HepG2 (cell line): ENCODE data around the gene PSMD1. TPM values are rescaled to one million over a fixed set of nuclear protein-coding genes. Genes with fewer than 3 reads are reported as not detected.
A peak's percentile ranks its signal among the peaks of the same experiment; 100 is the strongest.

Experiments used
- GATA4 ChIP-seq: sonication (generic); IDR thresholded peaks from 2 replicates; pipeline ENCODE4 v1.6.1; 2016; ENCODE audit warnings: antibody characterized with exemption, low read depth, borderline replicate concordance
- GMEB2 ChIP-seq: IDR thresholded peaks from 2 replicates; pipeline ENCODE4 v1.6.1; 2016; ENCODE audit warnings: missing biosample characterization, missing genetic modification reagents, low read depth
- KAT2B ChIP-seq: fragments of 150-350 bp; IDR thresholded peaks from 2 replicates; pipeline ENCODE4 v1.6.1; 2014; ENCODE audit warnings: low read depth, low read length, borderline replicate concordance
- LCORL ChIP-seq, 2 experiments: fragments of 450-650 bp in 1 of 2; sonication (generic) in 1 of 2; formaldehyde crosslinking in 1 of 2; IDR thresholded peaks; 2 replicates each; pipeline versions ENCODE4 v1.5.0 to v1.6.1; 2017 to 2020; ENCODE audit warnings: antibody characterized with exemption in 1 of 2, missing genetic modification reagents in 1 of 2
- MEF2D ChIP-seq: sonication (generic); formaldehyde crosslinking; IDR thresholded peaks from 2 replicates; pipeline ENCODE4 v1.5.1; 2020; ENCODE audit warnings: mild to moderate bottlenecking, missing genetic modification reagents
- MIER2 ChIP-seq: IDR thresholded peaks from 2 replicates; pipeline ENCODE4 v1.6.1; 2016; ENCODE audit warnings: missing biosample characterization, missing genetic modification reagents
- MTERF4 ChIP-seq: sonication (generic); formaldehyde crosslinking; IDR thresholded peaks from 2 replicates; pipeline ENCODE4 v1.8.0; 2023; ENCODE audit warnings: mild to moderate bottlenecking, missing genetic modification reagents
- NONO ChIP-seq, 2 experiments: fragments of 450-650 bp in 1 of 2; sonication (generic) in 1 of 2; formaldehyde crosslinking in 1 of 2; IDR thresholded peaks in 1 of 2; conservative IDR thresholded peaks in 1 of 2; 2 replicates each; pipeline versions ENCODE4 v1.6.1 to v1.8.0; 2017 to 2022; ENCODE audit warnings: mild to moderate bottlenecking in 1 of 2, missing genetic modification reagents in 1 of 2, moderate library complexity in 1 of 2
- REPIN1 ChIP-seq: sonication (generic); formaldehyde crosslinking; IDR thresholded peaks from 2 replicates; pipeline ENCODE4 v1.8.0; 2022; ENCODE audit warnings: missing genetic modification reagents, low read depth, mild to moderate bottlenecking, borderline replicate concordance
- RXRB ChIP-seq: IDR thresholded peaks from 2 replicates; pipeline ENCODE4 v1.6.1; 2016; ENCODE audit warnings: borderline replicate concordance, missing genetic modification reagents, missing compliant biosample characterization
- SAP130 ChIP-seq: IDR thresholded peaks from 2 replicates; pipeline ENCODE4 v1.6.1; 2016; ENCODE audit warnings: low read depth
- SNAPC2 ChIP-seq: sonication (generic); formaldehyde crosslinking; IDR thresholded peaks from 2 replicates; pipeline ENCODE4 v1.8.1; 2022; ENCODE audit warnings: mild to moderate bottlenecking, missing genetic modification reagents
- SP5 ChIP-seq: IDR thresholded peaks from 2 replicates; pipeline ENCODE4 v1.6.1; 2016; ENCODE audit warnings: low read depth, borderline replicate concordance
- SRF ChIP-seq: IDR thresholded peaks from 2 replicates; pipeline ENCODE4 v1.6.1; 2011; ENCODE audit warnings: mild to moderate bottlenecking, low read depth, low read length, moderate library complexity
- ZBTB25 ChIP-seq: IDR thresholded peaks from 2 replicates; pipeline ENCODE4 v1.6.1; 2018; ENCODE audit warnings: missing genetic modification reagents
- ZFP82 ChIP-seq: sonication (generic); formaldehyde crosslinking; IDR thresholded peaks from 2 replicates; pipeline ENCODE4 v1.5.1; 2020; ENCODE audit warnings: mild to moderate bottlenecking, missing genetic modification reagents, borderline replicate concordance
- ZFY ChIP-seq: sonication (generic); formaldehyde crosslinking; IDR thresholded peaks from 2 replicates; pipeline ENCODE4 v1.4.0; 2020; ENCODE audit warnings: missing genetic modification reagents
- ZHX1 ChIP-seq: sonication (generic); formaldehyde crosslinking; IDR thresholded peaks from 2 replicates; pipeline ENCODE4 v1.8.1; 2022; ENCODE audit warnings: low read depth, mild to moderate bottlenecking, missing genetic modification reagents
- ZNF557 ChIP-seq: sonication (generic); formaldehyde crosslinking; IDR thresholded peaks from 2 replicates; pipeline ENCODE4 v1.4.0; 2020; ENCODE audit warnings: missing genetic modification reagents
- ZNF746 ChIP-seq: sonication (generic); formaldehyde crosslinking; IDR thresholded peaks from 2 replicates; pipeline ENCODE4 v1.8.0; 2022; ENCODE audit warnings: mild to moderate bottlenecking, missing genetic modification reagents
- ZNF839 ChIP-seq: sonication (generic); formaldehyde crosslinking; IDR thresholded peaks from 2 replicates; pipeline ENCODE4 v1.4.0; 2020; ENCODE audit warnings: missing genetic modification reagents, mild to moderate bottlenecking, borderline replicate concordance
- ZSCAN5A ChIP-seq: sonication (generic); formaldehyde crosslinking; IDR thresholded peaks from 2 replicates; pipeline ENCODE4 v1.8.0; 2022; ENCODE audit warnings: mild to moderate bottlenecking, missing genetic modification reagents, borderline replicate concordance
- polyA plus RNA-seq, 8 experiments: library from polyadenylated mRNA; depleted of rRNA in 3 of 8; stranded (reverse) in 7 of 8; unstranded in 1 of 8; fragments of >200 nt; fragmentation: Illumina TruSeq in 4 of 8; extraction: Trizol in 4 of 8; gene quantifications; 2 replicates each; pipeline versions ENCODE4 v1.2.1 to v1.2.3, GENCODE V29; 2011 to 2016; ENCODE audit warnings: low read depth in 4 of 8, missing spikeins in 1 of 8, mixed read lengths in 1 of 8; ENCODE audit not compliant: insufficient read depth in 1 of 8
- total RNA-seq, 5 experiments: library from RNA; depleted of rRNA; stranded (reverse); fragments of >200 nt; fragmentation: Illumina TruSeq; extraction: Trizol; gene quantifications; 2 replicates each; pipeline ENCODE4 v1.2.3, GENCODE V29; 2016; ENCODE audit warnings: low read depth in 1 of 5

The PSMD1 gene
- total and polyA plus RNA-seq, 2 of the 13 experiments (the other 11 are each of a cell fraction or from before 2014, with no cell fraction given), result 136 to 191 TPM

GRCh38 chr2:231039821-231040364 lies 16.8 kb upstream of the PSMD1 start (continued):
- TF ChIP-seq REPIN1 (peak; percentile 70; the same call in 1 of the 2 replicates), RXRB (peak; percentile 82), SP5 (CRISPR knock-in tag) (peak; percentile 84), MEF2D (no peak), ZNF746 (no peak), MIER2 (CRISPR knock-in tag) (peak; percentile 48; the same call in 1 of the 2 replicates), GMEB2 (no peak), ZHX1 (CRISPR knock-in tag) (no peak), ZSCAN5A (CRISPR knock-in tag) (no peak), ZBTB25 (CRISPR knock-in tag) (peak; percentile 25; the same call in 1 of the 2 replicates), KAT2B (no peak), ZFY (CRISPR knock-in tag) (0 out of 2 replicates have a peak, but pooled peaks have one; percentile 7), ZFP82 (CRISPR knock-in tag) (no peak), ZNF839 (CRISPR knock-in tag) (no peak), MTERF4 (no peak), NONO (IDR thresholded peaks at IDR 0.05) (no peak), NONO (CRISPR knock-in tag; conservative IDR thresholded peaks at IDR 0.05) (peak; percentile 75), ZNF557 (CRISPR knock-in tag) (0 out of 2 replicates have a peak, but pooled peaks have one; percentile 0), SAP130 (peak; percentile 55), SRF (no peak), SNAPC2 (CRISPR knock-in tag) (no peak), GATA4 (0 out of 2 replicates have a peak, but pooled peaks have one; percentile 22), LCORL (IDR thresholded peaks at IDR 0.05) (peak; percentile 15; the same call in 1 of the 2 replicates), LCORL (CRISPR knock-in tag; IDR thresholded peaks at IDR 0.05) (peak; percentile 76; the same call in 1 of the 2 replicates)
